GM19438 (cell line): ENCODE data around the gene GLTP.
"Not testable (repeated sequence)": the region's sequence is repeated elsewhere in the genome, so short reads cannot be mapped to it uniquely, and the experiment has no call there.

Experiments
- ATAC-seq: cut with Tn5 transposase; IDR thresholded peaks from one replicate; pipeline ENCODE4 v1.9.1; 2021; ENCODE audit warnings: low read depth; ENCODE audit not compliant: unreplicated experiment

The GLTP gene

GRCh38 chr12:109879351-109880042 lies 844 bp downstream of the GLTP start:
- no peak for ATAC-seq

GRCh38 chr12:109878749-109879148 lies 1.6 kb downstream of the GLTP start:
- ATAC-seq = no peak

GRCh38 chr12:109878247-109878625 lies 2.1 kb downstream of the GLTP start:
- no peak for ATAC-seq

DNA sequence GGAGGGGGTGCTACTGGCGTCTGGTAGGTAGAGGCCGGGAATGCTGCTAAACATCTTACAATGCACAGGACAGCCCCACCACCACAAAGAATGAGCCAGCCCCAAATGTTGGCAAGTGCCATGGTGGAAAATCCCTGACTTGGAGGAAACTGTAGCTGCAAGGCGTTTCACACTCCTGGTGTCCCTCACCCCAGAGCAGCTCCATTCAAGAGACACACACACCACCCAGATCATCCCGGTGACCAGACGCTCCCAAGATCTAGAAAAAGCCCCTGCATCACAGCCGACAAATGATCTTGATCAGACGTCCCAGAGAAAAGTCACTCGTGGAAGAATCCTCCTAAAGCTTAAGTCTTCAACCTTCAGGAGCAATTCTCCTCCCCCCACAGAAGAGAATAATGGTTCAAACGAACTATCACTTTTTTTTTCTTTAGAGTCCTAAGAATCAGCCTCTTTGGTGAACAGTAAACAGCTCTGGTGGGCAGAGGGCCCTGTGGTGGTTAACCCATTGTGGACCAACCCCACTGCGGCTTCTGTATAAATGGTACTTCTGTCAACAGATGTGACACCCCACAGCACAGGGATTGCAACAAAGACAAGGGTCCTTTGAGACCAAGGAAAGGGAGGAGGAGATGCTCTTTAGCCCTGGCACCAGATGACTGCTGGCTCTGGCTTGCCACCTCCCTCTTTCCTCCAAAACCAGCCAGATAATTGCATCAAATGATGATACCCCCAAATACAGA lies 2.7 kb downstream of the GLTP start:
- no peak for ATAC-seq

- no peak for ATAC-seq
Measured at GRCh38 chr12:109876406-109876805, 3.9 kb downstream of the GLTP start.

DNA sequence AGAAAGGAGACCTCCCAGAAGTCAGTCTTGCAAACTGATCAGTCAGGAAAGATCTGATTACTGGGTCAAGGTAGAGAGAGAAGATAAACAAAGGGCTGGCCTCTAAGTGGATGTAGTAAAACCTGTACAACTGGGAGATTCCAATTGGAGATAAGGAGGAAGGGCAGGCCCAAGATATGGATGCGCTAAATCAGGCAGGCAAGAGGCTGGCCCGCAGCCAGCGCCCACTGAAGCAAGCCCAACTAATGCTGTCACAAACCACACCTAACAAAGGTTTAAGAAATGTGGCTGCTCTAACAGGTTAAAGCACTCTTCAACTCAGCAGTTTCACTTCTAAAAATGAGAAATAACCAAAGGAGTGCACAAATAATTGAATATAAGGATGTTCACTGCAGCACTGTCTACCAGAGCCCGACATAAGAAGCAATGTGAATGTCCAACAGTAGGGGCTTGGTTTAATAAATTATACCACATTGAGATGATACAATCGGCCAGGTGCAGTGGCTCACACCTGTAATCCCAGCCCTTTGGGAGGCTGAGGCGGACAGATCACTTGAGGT lies 4.7 kb downstream of the GLTP start:
- ATAC-seq = no peak

- no peak for ATAC-seq
Measured at GRCh38 chr12:109873653-109874052, 6.7 kb downstream of the GLTP start.

- ATAC-seq = no peak
Measured at GRCh38 chr12:109871668-109872314, 8.6 kb downstream of the GLTP start.

- no peak for ATAC-seq
Measured at GRCh38 chr12:109870648-109871047, 9.7 kb downstream of the GLTP start.

DNA sequence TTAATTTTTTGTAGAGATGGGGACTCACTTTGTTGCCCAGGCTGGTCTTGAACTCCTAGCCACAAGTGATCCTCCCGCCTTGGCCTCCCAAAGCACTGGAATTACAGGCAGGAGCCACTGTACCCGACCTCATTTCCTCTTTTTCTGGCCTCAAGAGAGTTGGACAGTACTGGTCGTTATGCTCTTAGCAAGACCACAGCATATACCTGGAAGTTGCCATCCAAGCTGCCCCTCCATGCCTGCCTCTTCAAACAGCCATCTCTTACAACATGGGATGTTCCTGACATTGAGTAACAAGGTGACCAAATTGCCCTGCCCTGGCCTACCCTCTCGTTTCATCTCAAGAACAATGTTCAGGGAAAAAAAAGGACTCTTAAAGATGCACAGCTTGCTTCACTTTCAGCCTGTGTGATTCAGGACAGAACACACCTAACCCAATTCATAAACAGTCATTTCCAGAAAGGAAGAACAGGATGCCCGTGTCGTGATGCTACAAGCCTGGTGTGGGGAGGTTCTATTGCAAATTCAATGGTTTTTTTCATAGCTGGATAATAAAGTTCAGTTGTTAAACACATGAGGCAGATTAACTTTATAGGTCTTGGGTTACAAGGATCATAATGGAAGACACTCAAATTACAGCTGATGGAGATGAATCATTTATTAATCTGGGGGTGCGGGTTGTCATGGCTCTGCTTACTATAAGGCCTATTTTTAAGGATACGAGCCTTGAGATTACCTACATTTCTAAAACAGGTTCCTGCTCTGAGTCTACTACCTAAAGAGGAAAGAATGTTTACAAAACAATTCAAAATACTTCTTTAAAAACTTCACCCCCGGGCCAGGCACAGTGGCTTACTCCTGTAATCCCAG lies 11.9 kb downstream of the GLTP start:
- ATAC-seq = no peak

GRCh38 chr12:109864916-109865315 lies 15.4 kb downstream of the GLTP start:
- no peak for ATAC-seq

DNA sequence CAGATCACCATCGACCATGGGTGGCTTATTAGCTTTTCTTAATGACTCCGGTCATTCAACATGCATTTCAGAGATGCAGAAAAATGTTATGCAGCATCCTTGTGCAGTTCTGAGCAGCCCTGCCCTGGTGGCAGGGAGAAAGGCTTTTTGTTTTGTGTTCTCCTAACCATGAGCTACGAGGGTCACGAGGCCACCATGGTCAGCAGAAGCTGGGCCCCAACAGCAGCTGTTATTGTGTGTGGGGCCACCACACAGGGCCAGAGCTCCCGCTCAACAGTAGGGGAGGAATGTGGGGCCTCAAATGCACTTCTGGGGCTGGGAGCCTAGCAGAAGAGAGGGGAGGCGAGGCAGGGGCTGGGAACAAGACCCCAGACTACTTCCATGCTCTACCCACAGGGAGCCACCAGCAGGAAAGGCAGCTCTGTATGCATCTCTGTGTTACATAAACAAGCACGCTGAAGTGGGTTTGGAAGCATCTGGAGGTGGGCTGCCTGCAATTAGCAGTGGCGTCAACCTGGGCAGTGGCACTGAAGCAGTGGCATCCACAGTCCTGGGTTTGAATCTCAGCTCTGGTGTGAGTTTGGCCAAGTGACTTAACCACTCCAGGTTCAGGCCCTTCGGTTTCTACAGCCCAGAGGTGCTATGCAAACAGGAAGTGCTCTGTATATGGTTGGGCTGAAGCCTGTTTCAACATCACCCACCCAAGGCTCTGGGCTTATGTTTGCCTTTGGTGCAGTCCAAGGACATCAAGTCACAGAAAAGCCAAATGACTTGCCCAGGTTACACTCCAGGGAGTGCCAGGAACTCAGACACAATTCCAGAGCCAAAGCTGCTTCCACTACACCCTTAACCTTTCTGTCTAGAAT lies 16.3 kb downstream of the GLTP start:
- ATAC-seq = no peak

GRCh38 chr12:109862491-109862890 lies 17.9 kb downstream of the GLTP start:
- ATAC-seq = not testable (repeated sequence)

- ATAC-seq = no peak
Measured at GRCh38 chr12:109861689-109862314, 18.5 kb downstream of the GLTP start.

DNA sequence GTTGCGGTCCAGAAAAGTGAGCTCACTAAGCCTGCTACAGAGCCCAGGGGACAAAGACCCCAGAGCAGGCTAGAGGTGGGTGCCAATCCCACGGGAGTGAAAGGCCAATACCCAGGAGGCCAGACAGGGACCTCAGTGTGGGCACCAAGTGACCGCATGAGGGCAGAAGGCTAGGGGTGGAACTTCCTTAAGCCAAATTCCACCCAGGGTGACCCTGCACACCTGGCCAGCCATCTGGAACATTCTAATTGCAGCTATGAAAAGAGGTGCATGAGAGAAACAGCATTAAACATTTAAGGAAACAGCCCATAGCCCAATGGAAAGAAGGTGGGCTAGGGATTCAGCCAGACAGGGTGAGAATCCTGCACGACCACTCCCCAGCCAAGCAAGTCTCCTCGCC lies 19.4 kb downstream of the GLTP start:
- ATAC-seq = no peak

DNA sequence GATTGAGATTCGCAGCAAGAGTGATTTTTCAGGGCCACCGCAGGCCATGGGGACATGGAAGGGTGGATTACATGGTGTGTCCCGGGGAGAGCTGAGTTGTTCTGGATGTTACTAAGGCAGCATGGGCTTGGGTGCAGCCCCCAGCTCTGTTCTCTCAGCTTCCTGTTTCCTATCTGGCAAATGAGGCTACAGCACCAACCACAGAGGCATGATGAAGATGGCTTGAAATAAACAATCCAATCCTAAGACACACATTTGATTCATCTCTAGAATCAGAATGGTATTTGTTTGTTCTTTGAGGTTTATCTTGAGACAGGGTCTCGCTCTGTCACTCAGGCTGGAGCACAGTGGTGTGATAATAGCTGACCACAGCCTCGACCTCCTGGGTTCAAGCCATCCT lies 21.6 kb downstream of the GLTP start:
- no peak for ATAC-seq

GRCh38 chr12:109857715-109858114 lies 22.6 kb downstream of the GLTP start:
- no peak for ATAC-seq

DNA sequence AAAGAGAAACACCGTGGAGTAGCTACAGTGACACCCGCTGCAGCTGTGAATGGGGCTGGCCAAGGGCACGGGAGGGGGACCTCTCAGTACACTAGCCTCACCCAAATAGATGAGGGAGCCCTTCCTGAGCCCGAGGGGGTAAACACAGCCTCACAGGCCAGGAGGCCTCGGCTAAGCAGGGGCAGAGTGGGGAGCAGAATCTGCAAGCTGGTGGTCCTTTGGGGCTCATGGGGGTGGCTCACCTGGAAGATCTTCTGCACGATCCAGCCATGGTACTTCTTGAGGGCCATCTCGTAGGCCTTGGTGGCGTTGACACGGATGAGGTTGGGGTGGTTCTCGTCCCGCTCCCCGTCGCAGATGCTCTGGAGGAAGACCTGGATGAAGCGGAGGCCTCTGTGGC lies 25.0 kb downstream of the GLTP start:
- no peak for ATAC-seq

GRCh38 chr12:109850518-109850917 lies 29.8 kb downstream of the GLTP start:
- not testable (repeated sequence) for ATAC-seq
